HepG2 (cell line): ENCODE results near the gene EPB41. TPM values are rescaled to one million over a fixed set of nuclear protein-coding genes. Genes with fewer than 3 reads are reported as not detected.
A peak's percentile ranks its signal among the peaks of the same experiment; 100 is the strongest.

Experiments used
- CCAR2 ChIP-seq: fragments of 200-400 bp; formaldehyde crosslinking; optimal IDR thresholded peaks from 2 replicates; pipeline ENCODE3; 2018; ENCODE audit warnings: low read depth, mild to moderate bottlenecking, low read length, moderate library complexity
- CSRNP1 ChIP-seq: sonication (generic); formaldehyde crosslinking; IDR thresholded peaks from 2 replicates; pipeline ENCODE4 v1.8.1; 2023; ENCODE audit warnings: mild to moderate bottlenecking, missing genetic modification reagents
- FUBP1 ChIP-seq: sonication (generic); formaldehyde crosslinking; IDR thresholded peaks from 2 replicates; pipeline ENCODE4 v1.5.1; 2020; ENCODE audit warnings: missing genetic modification reagents, mild to moderate bottlenecking, borderline replicate concordance
- GPBP1L1 ChIP-seq: sonication (generic); formaldehyde crosslinking; IDR thresholded peaks from 2 replicates; pipeline ENCODE4 v1.5.0; 2020; ENCODE audit warnings: mild to moderate bottlenecking, missing genetic modification reagents
- HNRNPH1 ChIP-seq: fragments of 200-400 bp; formaldehyde crosslinking; optimal IDR thresholded peaks from 2 replicates; pipeline ENCODE3; 2017; ENCODE audit warnings: mild to moderate bottlenecking, low read depth, low read length
- MBNL3 ChIP-seq: fragments of 250-450 bp; sonication (Bioruptor Pico); conservative IDR thresholded peaks from 2 replicates; pipeline ENCODE4 v1.8.0; 2022; ENCODE audit warnings: mild to moderate bottlenecking, inconsistent platforms
- PHB2 ChIP-seq: fragments of 450-650 bp; IDR thresholded peaks from 2 replicates; pipeline ENCODE4 v1.6.1; 2018; ENCODE audit not compliant: partially characterized antibody
- SIX1 ChIP-seq: sonication (generic); formaldehyde crosslinking; IDR thresholded peaks from 2 replicates; pipeline ENCODE4 v1.4.0; 2020; ENCODE audit warnings: missing genetic modification reagents, borderline replicate concordance
- STAT6 ChIP-seq: sonication (generic); formaldehyde crosslinking; IDR thresholded peaks from 2 replicates; pipeline ENCODE4 v1.4.0; 2020; ENCODE audit warnings: missing genetic modification reagents, mild to moderate bottlenecking, borderline replicate concordance
- YEATS4 ChIP-seq: sonication (generic); formaldehyde crosslinking; IDR thresholded peaks from 2 replicates; pipeline ENCODE4 v1.4.0; 2020; ENCODE audit warnings: missing genetic modification reagents, borderline replicate concordance
- ZBTB33 ChIP-seq: sonication (generic); formaldehyde crosslinking; IDR thresholded peaks from 2 replicates; pipeline ENCODE4 v1.4.0; 2020; ENCODE audit warnings: missing genetic modification reagents
- ZNF17 ChIP-seq: sonication (generic); formaldehyde crosslinking; IDR thresholded peaks from 2 replicates; pipeline ENCODE4 v1.5.0; 2020; ENCODE audit warnings: mild to moderate bottlenecking, missing genetic modification reagents
- ZNF234 ChIP-seq: sonication (generic); formaldehyde crosslinking; conservative IDR thresholded peaks from 2 replicates; pipeline ENCODE4 v1.5.1; 2020; ENCODE audit warnings: mild to moderate bottlenecking, missing genetic modification reagents
- ZNF275 ChIP-seq: sonication (generic); formaldehyde crosslinking; IDR thresholded peaks from 2 replicates; pipeline ENCODE4 v1.8.0; 2022; ENCODE audit warnings: missing genetic modification reagents, mild to moderate bottlenecking, inconsistent platforms, borderline replicate concordance
- ZNF674 ChIP-seq: sonication (generic); formaldehyde crosslinking; IDR thresholded peaks from 2 replicates; pipeline ENCODE4 v1.5.0; 2020; ENCODE audit warnings: low read depth, mild to moderate bottlenecking, missing genetic modification reagents
- ZSCAN29 ChIP-seq: sonication (generic); formaldehyde crosslinking; conservative IDR thresholded peaks from 2 replicates; pipeline ENCODE4 v1.4.0; 2020; ENCODE audit warnings: mild to moderate bottlenecking, missing genetic modification reagents
- ZSCAN30 ChIP-seq: sonication (generic); formaldehyde crosslinking; IDR thresholded peaks from 2 replicates; pipeline ENCODE4 v1.5.0; 2020; ENCODE audit warnings: mild to moderate bottlenecking, missing genetic modification reagents
- polyA plus RNA-seq, 8 experiments: library from polyadenylated mRNA; depleted of rRNA in 3 of 8; stranded (reverse) in 7 of 8; unstranded in 1 of 8; fragments of >200 nt; fragmentation: Illumina TruSeq in 4 of 8; extraction: Trizol in 4 of 8; gene quantifications; 2 replicates each; pipeline versions ENCODE4 v1.2.1 to v1.2.3, GENCODE V29; 2011 to 2016; ENCODE audit warnings: low read depth in 4 of 8, missing spikeins in 1 of 8, mixed read lengths in 1 of 8; ENCODE audit not compliant: insufficient read depth in 1 of 8
- total RNA-seq, 5 experiments: library from RNA; depleted of rRNA; stranded (reverse); fragments of >200 nt; fragmentation: Illumina TruSeq; extraction: Trizol; gene quantifications; 2 replicates each; pipeline ENCODE4 v1.2.3, GENCODE V29; 2016; ENCODE audit warnings: low read depth in 1 of 5

EPB41 gene
- total and polyA plus RNA-seq, 2 of the 13 experiments (the other 11 are each of a cell fraction or from before 2014, with no cell fraction given): 34.5 to 46.7 TPM

- TF ChIP-seq ZBTB33 (CRISPR knock-in tag) (0 out of 2 replicates have a peak, but pooled peaks have one; percentile 26), GPBP1L1 (no peak), ZSCAN30 (CRISPR knock-in tag) (no peak), MBNL3 (no peak), ZSCAN29 (CRISPR knock-in tag) (no peak), PHB2 (no peak), STAT6 (CRISPR knock-in tag) (no peak), YEATS4 (no peak), CCAR2 (no peak), ZNF275 (CRISPR knock-in tag) (no peak), ZNF17 (CRISPR knock-in tag) (no peak), CSRNP1 (CRISPR knock-in tag) (no peak; the same call in 1 of the 2 replicates), HNRNPH1 (no peak), ZNF234 (no peak), FUBP1 (CRISPR knock-in tag) (no peak), SIX1 (CRISPR knock-in tag) (no peak), ZNF674 (CRISPR knock-in tag) (no peak)
Observed at GRCh38 chr1:29124366-29125236, 210.2 kb downstream of the EPB41 start (continued).
